Right atrium auricular region (tissue), 2 donors: Measurements from ENCODE around the gene GJA3. TPM values are rescaled to one million over a fixed set of nuclear protein-coding genes. Genes with fewer than 3 reads are reported as not detected.
A peak's percentile ranks its signal among the peaks of the same experiment; 100 is the strongest.

ENCODE experiments used
- DNase-seq: peaks from one replicate; pipeline ENCODE4 v3.0.0-alpha.2; 2019; ENCODE audit warnings: low spot score
- H3K27ac ChIP-seq, 2 donors: fragments of 200-600 bp; sonication (generic); 1 replicate in 1 of 2; 2 replicates in 1 of 2; pipeline ENCODE4 v1.5.1; 2016 to 2019
- H3K27me3 ChIP-seq, 2 donors: fragments of 200-600 bp; sonication (generic); one replicate each; pipeline versions ENCODE4 v1.5.1 to v1.6.0; 2017 to 2019
- H3K36me3 ChIP-seq: fragments of 200-600 bp; sonication (generic); one replicate; pipeline ENCODE4 v1.5.1; 2016
- H3K4me1 ChIP-seq, 2 donors: fragments of 200-600 bp; sonication (generic); one replicate each; pipeline versions ENCODE4 v1.5.1 to v1.6.0; 2017 to 2019
- H3K4me3 ChIP-seq, 2 donors: fragments of 200-600 bp; sonication (generic); 1 replicate in 1 of 2; 2 replicates in 1 of 2; pipeline ENCODE4 v1.5.1; 2017 to 2019; ENCODE audit warnings: mild to moderate bottlenecking in 1 of 2, moderate library complexity in 1 of 2
- H3K9me3 ChIP-seq, 2 donors: fragments of 200-600 bp; sonication (generic); one replicate each; pipeline ENCODE4 v1.5.1; 2019
- CTCF ChIP-seq, 2 donors: fragments of 200-600 bp; sonication (generic); IDR thresholded peaks; one replicate each; pipeline ENCODE4 v1.5.1; 2019; ENCODE audit warnings: antibody characterized with exemption in 2 of 2
- total RNA-seq, 2 donors: library from RNA; depleted of rRNA; stranded (reverse); fragments of >200 nt; gene quantifications; one replicate each; pipeline ENCODE4 v1.1.0, GENCODE V29; 2016

GJA3 gene
- total RNA-seq, 2 donors from 2014 or later, result 3.2 to 8.5 TPM

GRCh38 chr13:20171364-20171763, 10.5 kb upstream of the GJA3 start:
- Histone ChIP-seq H3K27me3 (no peaks in the 10 kb centered on the region), H3K4me1 (no peaks in the 10 kb centered on the region), H3K4me3 (no peak overlapping the region), H3K9me3 (no peaks in the 10 kb centered on the region), H3K27ac (no peak overlapping the region), H3K36me3 (no peaks in the 10 kb centered on the region)
- TF ChIP-seq CTCF (IDR thresholded peaks at IDR 0.05), result no peak
- DNase-seq, result no peak

- Histone ChIP-seq H3K27me3 (no peaks in the 10 kb centered on the region), H3K27ac (no peak overlapping the region), H3K4me1 (no peaks in the 10 kb centered on the region)
Observed at GRCh38 chr13:20170921-20171320, 10.1 kb upstream of the GJA3 start.

GRCh38 chr13:20168396-20168795, 7.5 kb upstream of the GJA3 start:
- no peak for TF ChIP-seq CTCF (IDR thresholded peaks at IDR 0.05)
- Histone ChIP-seq H3K27ac (no peak overlapping the region), H3K4me3 (no peak overlapping the region), H3K9me3 (no peaks in the 10 kb centered on the region), H3K4me1 (peaks cover 0 to 4% of the 10 kb centered on the region in 2 donors), H3K27me3 (no peaks in the 10 kb centered on the region), H3K36me3 (no peaks in the 10 kb centered on the region)
- no peak for DNase-seq

More at GRCh38 chr13:20170921-20171320, 10.1 kb upstream of the GJA3 start:
- Histone ChIP-seq H3K36me3 (no peaks in the 10 kb centered on the region), H3K4me3 (no peak overlapping the region), H3K9me3 (no peaks in the 10 kb centered on the region)
- DNase-seq, result no peak
- no peak for TF ChIP-seq CTCF (IDR thresholded peaks at IDR 0.05)

GRCh38 chr13:20165417-20166257, 4.8 kb upstream of the GJA3 start:
- peaks cover 0 to 18% of the 10 kb centered on the region in 2 donors for H3K4me1 ChIP-seq
- no peak for TF ChIP-seq CTCF (IDR thresholded peaks at IDR 0.05)
- H3K27ac ChIP-seq, result no peak overlapping the region
- no peaks in the 10 kb centered on the region for H3K27me3 ChIP-seq
- H3K9me3 ChIP-seq, result no peaks in the 10 kb centered on the region
- H3K36me3 ChIP-seq, result no peaks in the 10 kb centered on the region
- H3K4me3 ChIP-seq, result no peak overlapping the region
- DNase-seq, result no peak

GRCh38 chr13:20161951-20162300, 1.1 kb upstream of the GJA3 start:
- DNase-seq, result no peak
- H3K4me1 ChIP-seq, result peaks cover 0 to 27% of the 10 kb centered on the region in 2 donors
- H3K9me3 ChIP-seq, result no peaks in the 10 kb centered on the region
- H3K27me3 ChIP-seq, result peaks cover 4 to 6% of the 10 kb centered on the region in 2 donors
- H3K27ac ChIP-seq, result peak overlapping the region; percentile 71 to 82
- H3K4me3 ChIP-seq, result peak overlapping the region in 1 of 2 donors; percentile 66
- no peaks in the 10 kb centered on the region for H3K36me3 ChIP-seq
- no peak for TF ChIP-seq CTCF (IDR thresholded peaks at IDR 0.05)
